Left ventricle myocardium inferior (tissue), 1 donor: ENCODE data around the gene C19orf53. TPM values are rescaled to one million over a fixed set of nuclear protein-coding genes. Genes with fewer than 3 reads are reported as not detected.

Experiments used
- DNase-seq: peaks from one replicate; pipeline ENCODE4 v3.0.0-alpha.2; 2020
- H3K27ac ChIP-seq: fragments of 200-600 bp; replicated peaks from 2 replicates; pipeline ENCODE4 v1.8.0; 2021
- H3K27me3 ChIP-seq: fragments of 200-600 bp; 2 replicates; pipeline ENCODE4 v1.8.0; 2021; ENCODE audit warnings: low read depth
- H3K36me3 ChIP-seq: fragments of 200-600 bp; 2 replicates; pipeline ENCODE4 v1.8.0; 2021
- H3K4me1 ChIP-seq: fragments of 200-600 bp; 2 replicates; pipeline ENCODE4 v1.8.0; 2021
- H3K4me3 ChIP-seq: fragments of 200-600 bp; 2 replicates; pipeline ENCODE4 v1.8.0; 2021; ENCODE audit warnings: mild to moderate bottlenecking, moderate library complexity
- H3K9me3 ChIP-seq: fragments of 200-600 bp; replicated peaks from 2 replicates; pipeline ENCODE4 v1.8.0; 2021
- CTCF ChIP-seq: fragments of 200-600 bp; IDR thresholded peaks from 2 replicates; pipeline ENCODE4 v1.8.0; 2021; ENCODE audit warnings: antibody characterized with exemption, mild to moderate bottlenecking, borderline replicate concordance
- intact Hi-C: fragments of 100-400 bp; cut with micrococcal nuclease; formaldehyde crosslinking; loops from one replicate; pipeline ENCODE4 v1.11.0; 2022
- total RNA-seq: library from RNA; stranded (reverse); fragmentation: NEBNext Ultra II Directional; extraction: Animal tissue kit (Norgen Biotek cat#: 25700); gene quantifications from one replicate; pipeline ENCODE4 v1.2.1, GENCODE V29; 2021
- donor health status: DM: no; HTN: yes; CAD: no; lungs with severe emphysema.

Gene C19orf53
- total RNA-seq, 1 donor from 2014 or later: 97.7 TPM

- no peak for TF ChIP-seq CTCF
- peak overlapping the region; percentile 88 for H3K4me3 ChIP-seq
- H3K27me3 ChIP-seq: no peaks in the 10 kb centered on the region
- peak overlapping the region; percentile 86 for H3K27ac ChIP-seq
- intact Hi-C loops: no loop called here
- peaks cover 55% of the 10 kb centered on the region for H3K36me3 ChIP-seq
- H3K9me3 ChIP-seq: no peaks in the 10 kb centered on the region
- DNase-seq: peak; percentile 38
- H3K4me1 ChIP-seq: peaks cover 22% of the 10 kb centered on the region
Measured at GRCh38 chr19:13764821-13765394, 9.3 kb upstream of the C19orf53 start.

- peak overlapping the region; percentile 86 for H3K27ac ChIP-seq
- no peak for TF ChIP-seq CTCF
- H3K4me3 ChIP-seq: peak overlapping the region; percentile 88
- intact Hi-C loops: no loop called here
- H3K27me3 ChIP-seq: no peaks in the 10 kb centered on the region
- peaks cover 55% of the 10 kb centered on the region for H3K36me3 ChIP-seq
- peaks cover 22% of the 10 kb centered on the region for H3K4me1 ChIP-seq
- H3K9me3 ChIP-seq: no peaks in the 10 kb centered on the region
- no peak for DNase-seq
Measured at GRCh38 chr19:13765395-13766094, 8.7 kb upstream of the C19orf53 start.

- H3K36me3 ChIP-seq: peaks cover 53% of the 10 kb centered on the region
- DNase-seq: no peak
- peaks cover 22% of the 10 kb centered on the region for H3K4me1 ChIP-seq
- intact Hi-C loops: no loop called here
- TF ChIP-seq CTCF: no peak
- H3K27me3 ChIP-seq: no peaks in the 10 kb centered on the region
- no peak overlapping the region for H3K27ac ChIP-seq
- no peaks in the 10 kb centered on the region for H3K9me3 ChIP-seq
- no peak overlapping the region for H3K4me3 ChIP-seq
Measured at GRCh38 chr19:13766095-13766481, 8.2 kb upstream of the C19orf53 start.

GRCh38 chr19:13768510-13768909 is 5.7 kb upstream of the C19orf53 start:
- DNase-seq: no peak
- no peak overlapping the region for H3K27ac ChIP-seq
- H3K4me3 ChIP-seq: no peak overlapping the region
- intact Hi-C loops: no loop called here
- H3K27me3 ChIP-seq: no peaks in the 10 kb centered on the region
- H3K4me1 ChIP-seq: peaks cover 21% of the 10 kb centered on the region
- H3K9me3 ChIP-seq: no peaks in the 10 kb centered on the region
- peaks cover 45% of the 10 kb centered on the region for H3K36me3 ChIP-seq
- TF ChIP-seq CTCF: no peak

- Histone ChIP-seq H3K36me3 (peaks cover 45% of the 10 kb centered on the region), H3K4me1 (peaks cover 22% of the 10 kb centered on the region), H3K27me3 (no peaks in the 10 kb centered on the region), H3K4me3 (no peak overlapping the region), H3K9me3 (no peaks in the 10 kb centered on the region), H3K27ac (no peak overlapping the region)
- intact Hi-C loops: no loop called here
- DNase-seq: no peak
- TF ChIP-seq CTCF: no peak
Measured at GRCh38 chr19:13770013-13770635, 4.1 kb upstream of the C19orf53 start.
